Diencephalon (tissue), 1 donor: ENCODE data around the gene MED13. TPM values are rescaled to one million over a fixed set of nuclear protein-coding genes. Genes with fewer than 3 reads are reported as not detected.

ENCODE experiments used
- total RNA-seq: library from RNA; depleted of rRNA; stranded (reverse); fragments of >200 nt; gene quantifications from one replicate; pipeline ENCODE4 v1.2.3, GENCODE V29; 2014

MED13 gene
- total RNA-seq: 106 TPM

GRCh38 chr17:62064791-62065563 is at the start of gene MED13:
Gene MED13, minus strand, starts transcription at chr17:62065278. Its CDS starts 73 bp downstream, at chr17:62065205.

GRCh38 chr17:61927208-61928100 is 137.6 kb downstream of the MED13 start, which contains the start of gene INTS2:
Gene INTS2, minus strand, starts transcription at chr17:61927982. Its CDS starts 1,338 bp downstream, at chr17:61926644.

Other genes starting within 250 kb of the MED13 start
- 7.6 TPM for gene BRIP1, start 201.8 kb downstream of the MED13 start, total RNA-seq
- gene INTS2, start 137.3 kb downstream of the MED13 start, total RNA-seq: 27.7 TPM